ENCODE results near the gene RAD9A.

GRCh38 chr11:67434395-67434881, 42.7 kb downstream of the RAD9A start:
- TF ChIP-seq CTCF (IDR thresholded peaks at IDR 0.05), result no peak
- no peak for TF ChIP-seq POLR2A (IDR thresholded peaks at IDR 0.05)

Measured in heart left ventricle (tissue), 13 donors.